Activated CD4-positive, alpha-beta T cell treated with anti-CD3 and anti-CD28 coated beads, Interleukin-2, amount 10 ng/mL, durations not matched to agents 24 days and 14 days (primary cell): ENCODE results near the gene PACRG. TPM values are rescaled to one million over a fixed set of nuclear protein-coding genes. Genes with fewer than 3 reads are reported as not detected.

Experiments used
- DNase-seq: peaks from one replicate; pipeline ENCODE4 v3.0.0; 2022
- H3K27ac Mint-ChIP-seq: one replicate; pipeline ENCODE4 v1.8.0; 2022; ENCODE audit warnings: mild to moderate bottlenecking, mixed read lengths
- H3K27me3 Mint-ChIP-seq: one replicate; pipeline ENCODE4 v1.8.0; 2022; ENCODE audit warnings: mixed read lengths
- H3K36me3 Mint-ChIP-seq: one replicate; pipeline ENCODE4 v1.8.0; 2022; ENCODE audit warnings: low read depth, mild to moderate bottlenecking, mixed read lengths
- H3K4me1 Mint-ChIP-seq: one replicate; pipeline ENCODE4 v1.8.0; 2021; ENCODE audit warnings: mixed read lengths
- H3K4me3 Mint-ChIP-seq: one replicate; pipeline ENCODE4 v1.8.0; 2022; ENCODE audit warnings: mild to moderate bottlenecking, moderate library complexity, mixed read lengths
- H3K9me3 Mint-ChIP-seq: one replicate; pipeline ENCODE4 v1.8.0; 2021; ENCODE audit warnings: mixed read lengths
- intact Hi-C: fragments of 100-400 bp; cut with micrococcal nuclease; formaldehyde crosslinking; loops from one replicate; pipeline ENCODE4 v1.15.1; 2023
- total RNA-seq: library from RNA; stranded (reverse); gene quantifications from 2 replicates; pipeline ENCODE4 v1.2.3, GENCODE V29; 2022

The PACRG gene
- total RNA-seq, 1 donor from 2014 or later, result not detected

GRCh38 chr6:162699961-162700360 is 27.8 kb upstream of the PACRG start:
- Mint-ChIP-seq H3K4me3 (no peak overlapping the region), H3K4me1 (no peaks in the 10 kb centered on the region), H3K9me3 (no peaks in the 10 kb centered on the region), H3K27me3 (no peaks in the 10 kb centered on the region), H3K27ac (no peak overlapping the region), H3K36me3 (no peaks in the 10 kb centered on the region)
- intact Hi-C loops, result no loop called here
- DNase-seq, result no peak

- Mint-ChIP-seq H3K4me3 (no peak overlapping the region), H3K9me3 (no peaks in the 10 kb centered on the region), H3K27ac (no peak overlapping the region), H3K4me1 (no peaks in the 10 kb centered on the region), H3K27me3 (no peaks in the 10 kb centered on the region), H3K36me3 (no peaks in the 10 kb centered on the region)
- DNase-seq, result no peak
- intact Hi-C loops, result no loop called here
Observed at GRCh38 chr6:162700966-162701365, 26.8 kb upstream of the PACRG start.

- no peak overlapping the region for H3K27ac Mint-ChIP-seq
- no peaks in the 10 kb centered on the region for H3K4me1 Mint-ChIP-seq
- no peaks in the 10 kb centered on the region for H3K36me3 Mint-ChIP-seq
- H3K4me3 Mint-ChIP-seq, result no peak overlapping the region
- intact Hi-C loops, result no loop called here
- DNase-seq, result no peak
- no peaks in the 10 kb centered on the region for H3K27me3 Mint-ChIP-seq
- H3K9me3 Mint-ChIP-seq, result no peaks in the 10 kb centered on the region
Observed at GRCh38 chr6:162701551-162701950, 26.2 kb upstream of the PACRG start.

GRCh38 chr6:162702446-162702845 is 25.3 kb upstream of the PACRG start:
- no peaks in the 10 kb centered on the region for H3K27me3 Mint-ChIP-seq
- H3K4me1 Mint-ChIP-seq, result no peaks in the 10 kb centered on the region
- intact Hi-C loops, result no loop called here
- no peaks in the 10 kb centered on the region for H3K9me3 Mint-ChIP-seq
- H3K36me3 Mint-ChIP-seq, result no peaks in the 10 kb centered on the region
- no peak overlapping the region for H3K4me3 Mint-ChIP-seq
- no peak for DNase-seq
- H3K27ac Mint-ChIP-seq, result no peak overlapping the region

- no peaks in the 10 kb centered on the region for H3K4me1 Mint-ChIP-seq
- H3K36me3 Mint-ChIP-seq, result no peaks in the 10 kb centered on the region
- H3K4me3 Mint-ChIP-seq, result no peak overlapping the region
- DNase-seq, result peak; percentile 16
- H3K27me3 Mint-ChIP-seq, result no peaks in the 10 kb centered on the region
- no peak overlapping the region for H3K27ac Mint-ChIP-seq
- intact Hi-C loops, result no loop called here
- H3K9me3 Mint-ChIP-seq, result no peaks in the 10 kb centered on the region
Observed at GRCh38 chr6:162704001-162704400, 23.8 kb upstream of the PACRG start.

- Mint-ChIP-seq H3K27me3 (no peaks in the 10 kb centered on the region), H3K4me3 (no peak overlapping the region), H3K27ac (no peak overlapping the region), H3K36me3 (no peaks in the 10 kb centered on the region), H3K4me1 (no peaks in the 10 kb centered on the region), H3K9me3 (no peaks in the 10 kb centered on the region)
- intact Hi-C loops, result no loop called here
- DNase-seq, result peak; percentile 25
Observed at GRCh38 chr6:162705736-162706135, 22.0 kb upstream of the PACRG start.

- Mint-ChIP-seq H3K36me3 (no peaks in the 10 kb centered on the region), H3K4me3 (no peak overlapping the region)
Observed at GRCh38 chr6:162706232-162706631, 21.5 kb upstream of the PACRG start.

GRCh38 chr6:162708971-162709370 is 18.8 kb upstream of the PACRG start:
- H3K4me1 Mint-ChIP-seq, result no peaks in the 10 kb centered on the region
- no peaks in the 10 kb centered on the region for H3K27me3 Mint-ChIP-seq
- no peaks in the 10 kb centered on the region for H3K9me3 Mint-ChIP-seq
- no peak overlapping the region for H3K27ac Mint-ChIP-seq
- no peak for DNase-seq
- H3K4me3 Mint-ChIP-seq, result no peak overlapping the region
- intact Hi-C loops, result no loop called here
- H3K36me3 Mint-ChIP-seq, result no peaks in the 10 kb centered on the region

More at GRCh38 chr6:162706232-162706631, 21.5 kb upstream of the PACRG start:
- Mint-ChIP-seq H3K27me3 (no peaks in the 10 kb centered on the region), H3K9me3 (no peaks in the 10 kb centered on the region), H3K4me1 (no peaks in the 10 kb centered on the region), H3K27ac (no peak overlapping the region)
- intact Hi-C loops, result no loop called here
- no peak for DNase-seq

- Mint-ChIP-seq H3K36me3 (no peaks in the 10 kb centered on the region), H3K27ac (no peak overlapping the region), H3K4me1 (no peaks in the 10 kb centered on the region), H3K27me3 (no peaks in the 10 kb centered on the region), H3K4me3 (no peak overlapping the region), H3K9me3 (no peaks in the 10 kb centered on the region)
- DNase-seq, result no peak
- intact Hi-C loops, result no loop called here
Observed at GRCh38 chr6:162709431-162709830, 18.3 kb upstream of the PACRG start.

GRCh38 chr6:162710419-162710818 is 17.4 kb upstream of the PACRG start:
- H3K27me3 Mint-ChIP-seq, result no peaks in the 10 kb centered on the region
- H3K4me1 Mint-ChIP-seq, result no peaks in the 10 kb centered on the region
- DNase-seq, result peak; percentile 6
- no peak overlapping the region for H3K27ac Mint-ChIP-seq
- intact Hi-C loops, result no loop called here
- H3K9me3 Mint-ChIP-seq, result no peaks in the 10 kb centered on the region
- no peaks in the 10 kb centered on the region for H3K36me3 Mint-ChIP-seq
- no peak overlapping the region for H3K4me3 Mint-ChIP-seq

- no peak overlapping the region for H3K27ac Mint-ChIP-seq
- no peaks in the 10 kb centered on the region for H3K36me3 Mint-ChIP-seq
- intact Hi-C loops, result no loop called here
- H3K4me3 Mint-ChIP-seq, result no peak overlapping the region
- no peak for DNase-seq
- no peaks in the 10 kb centered on the region for H3K4me1 Mint-ChIP-seq
- no peaks in the 10 kb centered on the region for H3K27me3 Mint-ChIP-seq
- no peaks in the 10 kb centered on the region for H3K9me3 Mint-ChIP-seq
Observed at GRCh38 chr6:162710936-162711335, 16.8 kb upstream of the PACRG start.

GRCh38 chr6:162711376-162711775 is 16.4 kb upstream of the PACRG start:
- no peak overlapping the region for H3K4me3 Mint-ChIP-seq
- DNase-seq, result no peak
- no peaks in the 10 kb centered on the region for H3K27me3 Mint-ChIP-seq
- H3K4me1 Mint-ChIP-seq, result no peaks in the 10 kb centered on the region
- no peaks in the 10 kb centered on the region for H3K36me3 Mint-ChIP-seq
- H3K9me3 Mint-ChIP-seq, result no peaks in the 10 kb centered on the region
- no peak overlapping the region for H3K27ac Mint-ChIP-seq
- intact Hi-C loops, result no loop called here

GRCh38 chr6:162712694-162713093 is 15.1 kb upstream of the PACRG start:
- no peak for DNase-seq
- Mint-ChIP-seq H3K27ac (no peak overlapping the region), H3K9me3 (no peaks in the 10 kb centered on the region), H3K4me3 (no peak overlapping the region), H3K4me1 (no peaks in the 10 kb centered on the region), H3K36me3 (no peaks in the 10 kb centered on the region), H3K27me3 (no peaks in the 10 kb centered on the region)
- intact Hi-C loops, result no loop called here

- H3K27me3 Mint-ChIP-seq, result no peaks in the 10 kb centered on the region
- no peaks in the 10 kb centered on the region for H3K36me3 Mint-ChIP-seq
- intact Hi-C loops, result no loop called here
- no peaks in the 10 kb centered on the region for H3K9me3 Mint-ChIP-seq
- no peak for DNase-seq
- no peak overlapping the region for H3K4me3 Mint-ChIP-seq
- no peak overlapping the region for H3K27ac Mint-ChIP-seq
- no peaks in the 10 kb centered on the region for H3K4me1 Mint-ChIP-seq
Observed at GRCh38 chr6:162713974-162714780, 13.6 kb upstream of the PACRG start.

GRCh38 chr6:162715601-162716000 is 12.2 kb upstream of the PACRG start:
- H3K4me1 Mint-ChIP-seq, result no peaks in the 10 kb centered on the region
- no peaks in the 10 kb centered on the region for H3K27me3 Mint-ChIP-seq
- no peak for DNase-seq
- no peak overlapping the region for H3K4me3 Mint-ChIP-seq
- H3K9me3 Mint-ChIP-seq, result no peaks in the 10 kb centered on the region
- no peaks in the 10 kb centered on the region for H3K36me3 Mint-ChIP-seq
- H3K27ac Mint-ChIP-seq, result no peak overlapping the region
- intact Hi-C loops, result no loop called here
